Spleen (tissue), 7 donors: ENCODE measurements around the gene SERTAD3.
A peak's percentile ranks its signal among the peaks of the same experiment; 100 is the strongest.

Experiments
- POLR2A ChIP-seq, 3 donors: fragments of 450-650 bp; IDR thresholded peaks; one replicate each; pipeline ENCODE4 v1.5.1; 2017; ENCODE audit warnings: antibody characterized with exemption in 3 of 3, mild to moderate bottlenecking in 1 of 3
- POLR2AphosphoS5 ChIP-seq, 3 donors: sonication (generic); formaldehyde crosslinking; IDR thresholded peaks; one replicate each; pipeline ENCODE4 v1.5.1; 2017; ENCODE audit warnings: antibody characterized with exemption in 3 of 3
- TF ChIP-seq, protein P1 (sequence below), 11 experiments: fragments of 200-600 bp in 7 of 11; fragments of 450-650 bp in 4 of 11; sonication (generic) in 4 of 11; IDR thresholded peaks in 8 of 11; conservative IDR thresholded peaks in 3 of 11; 1 replicate in 7 of 11; 2 replicates in 4 of 11; pipeline versions ENCODE4 v1.4.0 to v1.8.0; 2016 to 2021; ENCODE audit warnings: antibody characterized with exemption in 11 of 11, inconsistent platforms in 4 of 11, mild to moderate bottlenecking in 1 of 11
- donor health status: DM: no; HTN: no; CAD: no; lungs with moderate emphysema.
- donor health status: DM: no; HTN: no; CAD: no.
- donor health status: DM: no; HTN: no; CAD: no.

DNA sequence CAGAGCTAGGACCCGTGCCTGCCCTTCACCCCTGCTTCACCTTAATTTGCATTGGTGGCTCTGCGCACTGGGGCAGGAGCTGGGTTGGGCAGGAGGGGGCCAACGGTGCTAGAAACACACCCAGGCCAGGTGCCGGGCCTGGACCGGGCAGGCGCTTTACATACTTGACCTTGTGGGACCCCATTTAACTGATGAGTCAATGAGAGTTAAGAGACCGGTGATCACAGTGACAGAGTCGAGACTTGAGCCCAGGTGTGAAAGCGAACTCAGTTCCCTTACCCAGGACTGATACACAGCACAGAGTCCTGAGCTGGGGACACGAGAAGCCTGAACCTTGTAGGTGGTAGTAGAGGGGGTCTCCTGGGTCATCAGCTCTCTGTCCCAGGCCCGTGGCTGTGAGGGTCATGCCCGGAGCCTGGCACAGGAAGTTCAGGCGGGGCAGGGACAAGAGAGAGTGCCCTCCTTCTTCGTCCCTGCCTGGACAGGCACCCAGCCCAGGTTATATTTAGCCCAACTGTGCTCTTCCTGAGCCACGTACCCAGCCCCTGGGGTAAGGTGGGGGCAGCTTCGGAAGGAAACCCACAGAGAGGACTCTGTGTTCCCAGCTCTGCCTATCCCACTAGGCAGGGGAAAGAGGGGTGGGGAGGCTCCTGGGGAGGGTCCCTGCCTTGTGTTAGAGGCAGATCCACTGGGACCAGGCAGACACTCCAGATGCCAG, 32.9 kb downstream of the SERTAD3 start:
- TF ChIP-seq, protein P1, sequence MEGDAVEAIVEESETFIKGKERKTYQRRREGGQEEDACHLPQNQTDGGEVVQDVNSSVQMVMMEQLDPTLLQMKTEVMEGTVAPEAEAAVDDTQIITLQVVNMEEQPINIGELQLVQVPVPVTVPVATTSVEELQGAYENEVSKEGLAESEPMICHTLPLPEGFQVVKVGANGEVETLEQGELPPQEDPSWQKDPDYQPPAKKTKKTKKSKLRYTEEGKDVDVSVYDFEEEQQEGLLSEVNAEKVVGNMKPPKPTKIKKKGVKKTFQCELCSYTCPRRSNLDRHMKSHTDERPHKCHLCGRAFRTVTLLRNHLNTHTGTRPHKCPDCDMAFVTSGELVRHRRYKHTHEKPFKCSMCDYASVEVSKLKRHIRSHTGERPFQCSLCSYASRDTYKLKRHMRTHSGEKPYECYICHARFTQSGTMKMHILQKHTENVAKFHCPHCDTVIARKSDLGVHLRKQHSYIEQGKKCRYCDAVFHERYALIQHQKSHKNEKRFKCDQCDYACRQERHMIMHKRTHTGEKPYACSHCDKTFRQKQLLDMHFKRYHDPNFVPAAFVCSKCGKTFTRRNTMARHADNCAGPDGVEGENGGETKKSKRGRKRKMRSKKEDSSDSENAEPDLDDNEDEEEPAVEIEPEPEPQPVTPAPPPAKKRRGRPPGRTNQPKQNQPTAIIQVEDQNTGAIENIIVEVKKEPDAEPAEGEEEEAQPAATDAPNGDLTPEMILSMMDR (IDR thresholded peaks at IDR 0.05 in 8 of 11, conservative IDR thresholded peaks at IDR 0.05 in 3 of 11): no peak
- peak; percentile 16 to 39 (median 17) for TF ChIP-seq POLR2AphosphoS5 (IDR thresholded peaks at IDR 0.05)
- no peak for TF ChIP-seq POLR2A (IDR thresholded peaks at IDR 0.05)
